ENCODE results near the gene CABP5.

CABP5 gene

DNA sequence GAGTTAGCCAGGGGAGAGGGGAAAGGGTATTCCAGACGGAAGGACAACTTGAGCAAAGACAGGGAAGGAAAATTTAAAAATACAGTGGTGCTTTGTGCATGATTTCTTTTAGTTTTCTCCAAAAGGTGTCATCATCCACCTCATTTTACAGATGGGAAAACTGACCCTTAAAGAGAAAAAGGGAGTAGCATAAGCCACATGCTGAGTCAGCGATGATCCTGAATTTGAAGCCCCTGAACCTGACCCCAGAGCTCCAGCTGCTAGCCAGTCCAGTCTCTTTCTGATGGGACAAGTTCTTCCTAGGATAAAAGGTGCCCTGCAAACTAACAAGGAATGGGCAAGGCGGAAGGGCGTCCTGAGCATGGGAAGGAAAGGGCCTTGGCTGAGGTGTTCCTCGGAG lies 10.3 kb downstream of the CABP5 start:
- DNase-seq (ENCODE audit: low read depth, low spot score) = no peak

DNA sequence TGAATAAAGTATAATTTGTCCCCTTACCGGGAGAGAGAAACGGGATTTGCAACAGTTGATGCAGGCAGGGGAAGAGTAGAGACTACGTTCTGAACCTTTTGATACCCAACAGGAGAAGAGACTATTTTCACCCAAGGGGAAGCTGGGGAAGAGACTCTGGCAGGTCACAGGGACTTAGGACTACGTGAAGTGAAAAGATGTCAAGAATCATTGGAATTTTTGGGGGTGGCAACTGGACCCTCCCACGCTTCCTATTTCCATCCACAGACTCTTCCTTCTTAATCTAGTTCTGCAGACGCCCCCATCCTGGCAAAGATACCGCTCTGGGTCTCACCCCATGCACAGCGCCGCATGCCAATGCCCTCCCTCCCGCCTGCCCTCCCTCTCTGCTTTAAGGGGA lies 13.8 kb downstream of the CABP5 start:
- DNase-seq (ENCODE audit: low read depth, low spot score) = no peak

DNA sequence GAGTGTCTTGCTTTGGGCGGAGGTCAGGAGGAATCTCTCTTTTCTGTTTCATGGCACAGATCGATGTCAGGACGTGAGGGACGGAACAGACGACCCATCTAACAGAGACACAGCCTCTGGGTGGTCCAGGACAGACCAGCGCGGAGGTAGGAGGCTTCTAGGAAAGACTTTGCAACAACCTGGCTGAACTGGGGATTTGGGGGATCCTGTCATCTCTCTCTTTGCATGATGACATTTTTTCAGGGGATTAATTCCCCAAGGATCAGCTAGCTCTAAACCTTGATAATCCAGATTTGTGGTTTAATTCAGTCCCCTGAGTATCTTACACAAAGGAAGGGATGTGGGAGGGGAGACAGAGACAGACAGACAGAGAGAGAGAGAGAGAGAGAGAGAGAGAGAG lies 14.4 kb downstream of the CABP5 start:
- no peak for DNase-seq (ENCODE audit: low read depth, low spot score)

DNA sequence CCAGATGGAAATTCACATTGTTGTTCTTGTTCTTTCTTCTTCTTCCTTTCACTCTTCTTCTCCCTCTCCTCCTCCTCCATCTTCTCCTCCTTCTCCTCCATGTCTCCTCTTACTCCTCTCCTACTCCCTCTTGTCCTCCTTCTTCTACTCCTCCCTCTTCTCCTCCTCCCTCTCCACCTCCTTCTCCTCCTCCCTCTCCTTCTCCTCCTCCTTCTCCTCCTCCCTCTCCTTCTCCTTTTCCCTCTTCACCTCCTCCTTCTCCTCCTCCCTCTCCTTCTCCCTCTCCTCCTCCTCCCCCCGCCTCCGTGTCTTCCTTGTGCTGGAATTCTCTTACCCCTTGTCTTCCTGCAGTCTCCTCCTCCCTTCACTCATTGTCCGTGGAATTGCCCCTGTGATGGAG lies 18.4 kb downstream of the CABP5 start:
- DNase-seq (ENCODE audit: low read depth, low spot score) = no peak

DNA sequence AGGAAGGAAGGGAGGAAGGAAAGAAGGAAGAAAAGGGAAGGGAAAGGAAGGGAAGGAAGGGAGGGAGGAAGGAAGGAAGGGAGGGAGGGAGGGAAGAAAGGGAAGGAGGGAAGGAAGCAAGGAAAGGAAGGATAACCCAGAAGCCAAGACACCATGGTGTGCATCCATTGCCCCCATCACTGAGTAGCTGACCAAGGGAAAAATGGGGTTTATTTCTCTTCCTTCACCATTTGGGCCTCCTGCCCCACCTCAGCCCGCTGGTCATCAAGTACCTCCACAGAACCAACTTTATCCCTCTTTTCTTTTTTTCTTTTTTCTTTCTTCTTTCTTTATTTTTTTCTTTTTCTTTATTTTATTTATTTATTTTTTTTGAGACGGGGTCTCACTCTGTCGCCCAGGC lies 20.4 kb downstream of the CABP5 start:
- DNase-seq (ENCODE audit: low read depth, low spot score) = no peak

DNA sequence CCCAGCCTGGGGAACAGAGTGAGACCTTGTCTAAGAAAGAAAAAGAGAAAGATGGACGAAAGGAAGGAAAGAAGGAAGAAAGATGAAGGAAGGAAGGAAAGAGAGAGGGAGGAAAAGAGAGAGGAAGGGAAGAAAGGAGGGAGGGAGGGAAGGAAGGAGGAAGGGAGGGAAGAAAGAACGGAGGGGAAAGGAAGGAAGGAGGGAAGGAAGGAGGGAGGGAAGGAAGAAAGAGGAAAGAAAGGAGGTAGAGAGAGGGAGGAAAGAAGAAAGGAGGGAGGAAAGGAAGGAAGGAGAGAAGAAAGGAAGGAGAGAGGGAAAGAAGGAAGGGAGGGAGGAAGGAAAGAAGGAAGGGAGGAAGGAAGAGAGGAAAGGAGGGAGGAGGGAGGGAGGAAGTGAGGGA lies 20.9 kb downstream of the CABP5 start:
- DNase-seq (ENCODE audit: low read depth, low spot score) = no peak

DNA sequence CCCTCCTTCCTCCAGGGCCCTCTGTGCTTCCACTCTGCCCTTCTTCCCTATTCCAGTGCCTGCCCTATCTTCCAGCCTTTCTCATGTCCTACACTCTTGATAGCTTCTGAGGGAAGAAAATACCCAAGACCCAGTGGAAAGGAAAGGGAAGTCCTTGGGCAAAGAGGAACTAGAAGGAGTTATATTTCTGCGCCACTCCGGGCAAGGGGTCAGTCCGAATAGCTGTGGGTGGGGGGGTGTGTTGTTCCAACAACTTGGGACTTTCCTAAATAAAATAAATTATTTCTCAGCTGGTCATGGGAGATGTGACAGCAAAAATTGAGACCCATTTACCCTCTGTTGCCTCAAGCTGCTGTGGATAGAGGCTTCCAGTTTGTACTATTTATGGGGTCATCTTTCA lies 23.2 kb downstream of the CABP5 start:
- DNase-seq (ENCODE audit: low read depth, low spot score) = no peak

DNA sequence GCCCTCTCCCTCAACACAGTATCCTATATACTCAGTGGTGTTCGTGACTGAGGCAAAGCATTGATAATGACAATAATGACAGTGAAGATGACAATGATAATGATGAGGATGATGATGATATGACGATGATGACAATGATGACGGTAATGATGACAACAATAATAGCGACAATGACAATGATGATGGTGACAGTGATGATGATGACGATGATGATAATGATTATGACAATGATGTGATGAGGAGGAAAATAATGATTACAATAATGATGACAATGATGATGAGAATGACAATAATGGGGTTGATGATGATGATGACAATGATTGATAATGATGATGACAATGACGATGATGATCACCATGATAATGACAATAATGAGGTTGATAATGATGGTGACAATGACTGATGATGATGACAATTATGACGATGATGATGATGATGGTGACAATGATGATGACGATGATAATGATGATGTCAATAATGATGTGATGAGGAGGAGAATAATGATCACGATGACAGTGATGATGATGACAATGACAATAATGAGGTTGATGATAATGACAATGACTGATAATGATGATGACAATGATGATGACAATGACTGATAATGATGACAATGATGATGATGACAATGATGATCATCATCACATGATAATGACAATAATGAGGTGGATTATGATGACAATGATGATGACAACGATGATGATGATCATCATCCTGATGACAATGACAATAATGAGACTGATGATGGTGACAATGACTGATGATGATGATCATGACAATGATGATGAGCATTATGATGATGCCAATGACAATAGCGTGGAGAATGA lies 32.7 kb downstream of the CABP5 start:
- no peak for DNase-seq (ENCODE audit: low read depth, low spot score)

DNA sequence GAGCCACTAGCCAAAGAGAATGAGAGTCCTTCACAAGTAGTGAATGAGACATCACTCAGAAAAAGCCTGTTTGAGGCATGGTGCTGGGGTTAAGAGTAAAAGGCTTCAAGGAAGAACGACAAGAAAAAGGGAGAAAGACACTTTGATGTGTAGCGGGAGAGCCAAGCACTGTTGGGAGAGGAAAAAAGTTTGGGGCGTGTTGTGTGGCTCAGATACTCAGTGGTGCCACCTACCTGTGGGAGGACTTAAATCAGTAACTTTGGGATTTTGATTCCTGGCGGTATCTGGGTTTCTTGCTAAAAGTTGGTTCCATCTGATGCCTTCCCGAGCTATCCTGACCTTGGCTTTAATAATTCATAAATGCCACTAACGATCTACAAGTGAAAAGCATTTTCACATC lies 37.1 kb downstream of the CABP5 start:
- no peak for DNase-seq (ENCODE audit: low read depth, low spot score)

DNA sequence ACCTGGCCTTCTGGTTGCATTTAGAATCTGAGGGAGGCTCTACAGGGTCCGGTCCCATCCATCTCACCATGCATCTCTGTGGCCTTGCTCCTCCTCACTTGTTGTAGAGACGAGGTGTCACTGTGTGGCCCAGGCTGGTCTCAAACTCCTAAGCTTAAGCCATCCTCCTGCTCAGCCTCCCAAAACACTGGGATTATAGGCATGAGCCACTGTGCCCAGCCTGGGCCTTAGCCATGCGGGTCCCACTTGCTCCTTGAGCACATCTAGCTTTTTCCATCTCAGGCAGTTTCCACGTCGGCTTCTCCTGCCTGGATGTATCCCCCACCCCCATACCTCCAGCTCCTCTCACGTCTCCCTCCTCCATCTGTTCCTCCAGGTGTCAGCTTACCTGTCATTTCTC lies 39.6 kb downstream of the CABP5 start:
- DNase-seq (ENCODE audit: low read depth, low spot score) = no peak

DNA sequence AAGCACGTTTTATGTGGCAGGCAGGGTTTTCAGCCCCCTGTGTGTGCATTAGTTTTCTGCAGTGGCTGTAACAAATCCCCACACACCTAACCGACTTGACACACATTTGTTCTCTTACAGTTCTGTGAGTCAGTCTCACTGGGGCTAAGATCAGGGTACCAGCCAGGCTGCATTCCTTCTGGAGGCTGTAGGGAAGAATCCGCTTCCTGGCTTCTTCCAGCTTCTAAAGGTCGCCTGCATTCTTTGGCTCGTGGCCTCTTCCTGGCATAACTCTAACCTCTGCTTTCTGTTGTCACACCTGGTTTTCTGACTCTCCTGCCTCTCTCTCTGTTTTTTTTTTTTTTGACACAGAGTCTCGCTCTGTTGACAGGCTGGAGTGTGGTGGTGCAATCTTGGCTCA lies 43.0 kb downstream of the CABP5 start:
- DNase-seq (ENCODE audit: low read depth, low spot score) = no peak

DNA sequence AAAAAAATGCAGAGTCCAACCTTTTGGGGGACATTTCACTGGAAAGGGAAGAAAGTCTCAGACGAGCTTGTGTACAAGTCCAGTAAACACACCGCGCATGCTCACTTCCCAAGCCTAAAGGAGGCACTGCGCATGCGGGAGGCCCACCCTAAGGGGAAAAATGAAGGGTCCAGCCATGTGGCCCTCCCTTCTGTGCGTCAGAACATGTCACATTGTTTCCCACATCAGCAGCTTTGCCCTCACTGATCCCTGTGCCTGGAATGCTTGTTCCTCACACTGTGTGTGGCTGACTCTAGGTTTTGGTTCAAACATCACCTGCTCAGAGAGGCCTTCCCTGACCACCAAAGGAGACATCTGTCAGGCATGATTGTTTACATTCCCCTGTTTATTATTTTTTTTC lies 45.1 kb downstream of the CABP5 start:
- DNase-seq (ENCODE audit: low read depth, low spot score) = no peak

DNA sequence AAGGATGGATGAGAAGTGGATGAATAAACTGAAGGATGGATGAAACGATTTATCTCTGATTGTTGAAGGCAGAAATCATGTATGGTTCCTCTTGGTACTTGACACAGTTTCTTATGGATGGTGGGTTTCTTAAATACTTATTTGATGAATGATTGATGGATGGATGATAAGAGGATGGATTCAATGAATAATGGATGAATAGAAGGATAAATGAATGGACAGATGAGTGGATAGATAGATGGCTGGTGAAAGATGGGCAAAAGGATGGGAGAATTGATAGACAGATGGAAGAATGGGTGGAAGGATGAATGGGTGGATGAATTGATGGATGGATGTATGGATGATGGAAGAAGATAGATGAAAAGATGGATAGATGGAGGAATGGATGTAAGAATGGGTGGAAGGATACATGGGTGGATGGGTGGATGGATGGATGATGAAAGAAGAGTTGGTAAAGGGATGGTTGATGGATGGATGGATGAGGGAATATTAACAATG lies 47.6 kb downstream of the CABP5 start:
- no peak for DNase-seq (ENCODE audit: low read depth, low spot score)

DNA sequence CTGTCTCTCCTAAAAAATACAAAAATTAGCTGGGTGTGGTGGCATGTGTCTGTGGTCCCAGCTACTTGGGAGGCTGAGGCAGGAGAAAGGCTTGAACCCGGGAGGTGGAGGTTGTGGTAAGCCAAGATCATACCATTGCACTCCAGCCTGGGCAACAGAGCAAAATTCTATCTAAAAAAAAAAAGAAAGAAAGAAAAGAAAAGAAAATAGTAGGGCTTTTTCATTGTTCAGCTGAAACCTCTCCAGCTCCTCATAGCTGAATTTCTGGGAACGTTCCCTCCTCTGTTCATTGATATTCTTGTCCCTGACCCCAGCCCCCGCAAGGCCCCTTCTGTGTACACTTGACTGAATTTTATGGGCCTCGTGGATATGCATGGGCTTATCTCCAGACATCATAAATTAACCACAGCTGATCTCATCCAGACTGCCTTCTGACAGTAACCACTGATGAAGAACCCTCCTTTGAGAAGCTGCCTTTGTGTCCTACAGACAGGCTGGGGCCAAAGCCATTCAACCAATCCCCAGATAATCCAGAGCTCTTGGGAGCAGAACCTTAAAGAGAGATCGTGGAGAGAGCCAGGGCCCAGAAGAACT lies 49.6 kb downstream of the CABP5 start, which contains the start of gene ELSPBP1:
ELSPBP1 (plus strand) TSS at position 424 of the 594 bp plus-strand sequence. CDS start 14,036 bp downstream, outside the sequence.
- no peak for DNase-seq (ENCODE audit: low read depth, low spot score)

DNA sequence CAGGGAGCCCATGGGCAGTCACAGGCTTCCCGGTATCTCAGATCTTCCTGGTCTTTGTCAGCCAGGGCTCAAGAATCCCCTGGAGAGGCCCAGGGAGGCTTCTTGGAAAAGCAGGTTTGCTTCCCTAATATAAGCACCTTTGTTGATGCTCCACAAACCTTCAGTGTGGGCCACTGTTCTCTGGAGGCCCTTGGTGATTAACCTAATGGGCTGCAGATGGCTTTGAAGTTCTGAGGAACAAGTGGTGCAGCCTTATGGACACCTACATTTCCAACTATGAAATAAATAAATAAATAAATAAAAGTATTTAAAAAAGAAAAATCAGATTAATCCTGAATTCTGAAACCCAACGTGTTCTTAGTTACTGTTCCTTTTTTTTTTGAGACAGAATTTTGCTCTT lies 51.8 kb downstream of the CABP5 start, which contains the start of gene BSPH1:
BSPH1 (minus strand) TSS at position 101 of the 400 bp plus-strand sequence; CDS start at position 12, 89 bp downstream.
- no peak for DNase-seq (ENCODE audit: low read depth, low spot score)

DNA sequence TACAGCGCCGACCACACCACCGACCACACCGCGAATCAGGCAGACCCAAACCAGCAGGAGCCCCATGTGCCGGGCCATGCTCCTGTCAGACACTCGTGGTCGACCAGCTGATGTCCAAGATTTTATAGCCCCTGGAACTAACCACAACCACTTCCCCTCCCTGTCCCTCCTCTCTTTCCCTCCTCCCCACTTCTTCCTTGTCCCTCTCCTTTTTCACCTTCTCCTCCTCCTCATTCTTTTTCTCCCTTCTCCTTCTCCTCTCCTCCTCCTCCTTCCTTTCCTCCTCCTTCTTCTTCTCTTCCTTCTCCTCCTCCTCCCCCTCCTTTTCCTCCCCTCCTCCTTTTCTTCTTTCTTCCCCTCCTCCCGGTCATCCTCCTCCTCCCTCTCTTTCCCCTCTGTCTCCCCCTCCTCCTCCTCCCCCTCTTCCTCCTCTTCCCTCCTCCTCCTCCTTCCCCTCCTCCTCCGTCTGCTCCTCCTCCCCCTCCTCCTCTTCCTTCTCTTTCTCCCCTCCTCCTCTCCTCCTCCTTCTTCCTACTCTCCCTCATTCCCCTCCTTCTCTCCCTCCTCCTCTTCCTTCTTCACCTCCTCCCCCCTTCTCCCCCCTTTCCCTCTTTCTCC lies 52.6 kb downstream of the CABP5 start:
- DNase-seq (ENCODE audit: low read depth, low spot score) = no peak
